Coronary artery (tissue), 2 donors: ENCODE data around the gene TMOD1.
"Not testable (repeated sequence)": the region's sequence is repeated elsewhere in the genome, so short reads cannot be mapped to it uniquely, and the experiment has no call there.

Experiments
- DNase-seq: peaks from one replicate; pipeline ENCODE4 v3.0.0-alpha.2; 2017; ENCODE audit warnings: low spot score
- H3K27ac ChIP-seq, 2 donors: fragments of 200-600 bp; sonication (generic); one replicate each; pipeline ENCODE4 v1.5.1; 2016 to 2019
- H3K4me3 ChIP-seq: fragments of 200-600 bp; sonication (generic); 2 replicates; pipeline ENCODE4 v1.5.1; 2016; ENCODE audit warnings: mild to moderate bottlenecking, moderate library complexity
- CTCF ChIP-seq: fragments of 200-600 bp; sonication (generic); IDR thresholded peaks from one replicate; pipeline ENCODE4 v1.5.1; 2019; ENCODE audit warnings: antibody characterized with exemption

Gene TMOD1

GRCh38 chr9:97501177-97501971, at the start of gene TMOD1:
TMOD1 (plus strand) TSS chr9:97501666; CDS start chr9:97524189, 22,523 bp downstream.
- TF ChIP-seq CTCF = no peak

GRCh38 chr9:97453573-97453972, 47.9 kb upstream of the TMOD1 start:
- not testable (repeated sequence) for H3K27ac ChIP-seq, H3K4me3 ChIP-seq, DNase-seq

More at GRCh38 chr9:97501177-97501971, at the start of gene TMOD1:
- DNase-seq = no peak
- Histone ChIP-seq H3K4me3 (peak within 1 kb of the TSS; percentile 94), H3K27ac (peak within 1 kb of the TSS; percentile 93 to 95)

- H3K4me3 ChIP-seq, H3K27ac ChIP-seq, DNase-seq: not testable (repeated sequence)
Observed at GRCh38 chr9:97456841-97457240, 44.6 kb upstream of the TMOD1 start.

- no peak for TF ChIP-seq CTCF
- no peak for DNase-seq
- Histone ChIP-seq H3K4me3 (no peak overlapping the region), H3K27ac (no peak overlapping the region)
Observed at GRCh38 chr9:97459326-97459725, 42.1 kb upstream of the TMOD1 start.

GRCh38 chr9:97462159-97462558, 39.3 kb upstream of the TMOD1 start:
- Histone ChIP-seq H3K4me3 (no peak overlapping the region), H3K27ac (no peak overlapping the region)
- DNase-seq = no peak
- no peak for TF ChIP-seq CTCF

GRCh38 chr9:97462914-97463313, 38.6 kb upstream of the TMOD1 start:
- no peak for DNase-seq
- TF ChIP-seq CTCF = no peak
- H3K27ac ChIP-seq = no peak overlapping the region
- no peak overlapping the region for H3K4me3 ChIP-seq

- Histone ChIP-seq H3K27ac (peak overlapping the region; percentile 66 to 85), H3K4me3 (no peak overlapping the region)
- TF ChIP-seq CTCF = peak; percentile 52
- peak; percentile 92 for DNase-seq
Observed at GRCh38 chr9:97468658-97469448, 32.6 kb upstream of the TMOD1 start.

GRCh38 chr9:97470076-97470475, 31.4 kb upstream of the TMOD1 start:
- Histone ChIP-seq H3K4me3 (no peak overlapping the region), H3K27ac (peak overlapping the region; percentile 38)
- no peak for DNase-seq
- no peak for TF ChIP-seq CTCF
